T-helper 17 cell (primary cell): ENCODE measurements around the gene CD52. TPM values are rescaled to one million over a fixed set of nuclear protein-coding genes. Genes with fewer than 3 reads are reported as not detected.
"Not testable (repeated sequence)": the region's sequence is repeated elsewhere in the genome, so short reads cannot be mapped to it uniquely, and the experiment has no call there.

Experiments
- ATAC-seq: fragments of 150-1000 bp; cut with Tn5 transposase; 2 replicates; pipeline ENCODE4 v1.10.0; 2021; ENCODE audit warnings: mild to moderate bottlenecking, moderate library complexity
- DNase-seq, 3 donors: peaks; one replicate each; pipeline versions ENCODE4 v3.0.0 to v3.0.0-alpha.2; 2020 to 2021
- H3K9me3 ChIP-seq: one replicate; pipeline ENCODE4 v1.7.0; 2013; ENCODE audit warnings: low read length, mild to moderate bottlenecking; ENCODE audit not compliant: control insufficient read depth, poor library complexity, severe bottlenecking
- H3K27ac Mint-ChIP-seq: one replicate; pipeline ENCODE4 v1.8.0; 2022; ENCODE audit warnings: mild to moderate bottlenecking, moderate library complexity, mixed read lengths
- H3K27me3 Mint-ChIP-seq: one replicate; pipeline ENCODE4 v1.8.0; 2022; ENCODE audit warnings: mixed read lengths
- H3K36me3 Mint-ChIP-seq: one replicate; pipeline ENCODE4 v1.8.0; 2022; ENCODE audit warnings: low read depth, mixed read lengths
- H3K4me1 Mint-ChIP-seq: one replicate; pipeline ENCODE4 v1.8.0; 2022; ENCODE audit warnings: mild to moderate bottlenecking, mixed read lengths
- H3K4me3 Mint-ChIP-seq: one replicate; pipeline ENCODE4 v1.8.0; 2022; ENCODE audit warnings: mild to moderate bottlenecking, moderate library complexity, mixed read lengths
- total RNA-seq, 4 donors: library from RNA in 2 of 4; stranded (reverse) in 2 of 4; gene quantifications; one replicate each; pipeline ENCODE4 v1.2.3 and lab custom pipeline; 2022 to 2026

The CD52 gene
- total RNA-seq, 2 donors from 2014 or later = 1,152 to 1,411 TPM

DNA sequence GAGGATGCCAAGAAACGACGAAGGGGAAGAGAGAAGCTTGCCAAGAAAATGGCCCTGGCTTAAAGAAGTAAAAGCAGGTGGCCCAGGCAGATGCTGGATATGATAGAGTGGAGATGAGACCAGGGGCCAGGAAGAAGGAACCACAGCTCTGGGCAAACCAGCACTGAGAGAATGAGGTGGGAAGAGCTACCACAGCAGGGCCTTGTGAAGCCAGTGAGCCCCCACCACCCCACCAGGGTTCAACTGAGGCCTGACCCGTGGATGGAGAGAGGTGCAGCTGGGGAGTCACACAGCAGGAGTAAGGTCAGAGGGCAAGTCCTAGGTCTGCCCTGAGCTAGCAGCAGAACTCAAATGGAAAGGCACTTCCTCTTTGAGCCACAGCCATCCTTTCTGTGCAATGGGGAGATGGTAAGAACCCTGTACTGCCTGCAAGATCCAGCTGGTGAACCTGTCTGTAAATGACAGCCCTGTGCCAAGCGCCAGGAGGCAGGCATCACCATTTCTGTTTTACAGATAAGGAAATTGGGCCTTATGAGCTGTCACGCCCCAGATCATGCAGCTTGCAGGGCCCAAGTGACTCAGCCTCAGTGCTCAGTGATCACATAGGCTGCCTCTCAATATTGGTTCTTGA, 29.3 kb upstream of the CD52 start:
- H3K4me3 Mint-ChIP-seq = peak overlapping the region; percentile 74
- peak overlapping the region; percentile 99 for H3K27ac Mint-ChIP-seq
- ATAC-seq (no peak), DNase-seq (peak in 1 of 3 donors; percentile 48)
- H3K4me1 Mint-ChIP-seq = peaks cover 79% of the 10 kb centered on the region
- no peaks in the 10 kb centered on the region for H3K9me3 ChIP-seq
- H3K36me3 Mint-ChIP-seq = peaks cover 7% of the 10 kb centered on the region
- no peaks in the 10 kb centered on the region for H3K27me3 Mint-ChIP-seq

DNA sequence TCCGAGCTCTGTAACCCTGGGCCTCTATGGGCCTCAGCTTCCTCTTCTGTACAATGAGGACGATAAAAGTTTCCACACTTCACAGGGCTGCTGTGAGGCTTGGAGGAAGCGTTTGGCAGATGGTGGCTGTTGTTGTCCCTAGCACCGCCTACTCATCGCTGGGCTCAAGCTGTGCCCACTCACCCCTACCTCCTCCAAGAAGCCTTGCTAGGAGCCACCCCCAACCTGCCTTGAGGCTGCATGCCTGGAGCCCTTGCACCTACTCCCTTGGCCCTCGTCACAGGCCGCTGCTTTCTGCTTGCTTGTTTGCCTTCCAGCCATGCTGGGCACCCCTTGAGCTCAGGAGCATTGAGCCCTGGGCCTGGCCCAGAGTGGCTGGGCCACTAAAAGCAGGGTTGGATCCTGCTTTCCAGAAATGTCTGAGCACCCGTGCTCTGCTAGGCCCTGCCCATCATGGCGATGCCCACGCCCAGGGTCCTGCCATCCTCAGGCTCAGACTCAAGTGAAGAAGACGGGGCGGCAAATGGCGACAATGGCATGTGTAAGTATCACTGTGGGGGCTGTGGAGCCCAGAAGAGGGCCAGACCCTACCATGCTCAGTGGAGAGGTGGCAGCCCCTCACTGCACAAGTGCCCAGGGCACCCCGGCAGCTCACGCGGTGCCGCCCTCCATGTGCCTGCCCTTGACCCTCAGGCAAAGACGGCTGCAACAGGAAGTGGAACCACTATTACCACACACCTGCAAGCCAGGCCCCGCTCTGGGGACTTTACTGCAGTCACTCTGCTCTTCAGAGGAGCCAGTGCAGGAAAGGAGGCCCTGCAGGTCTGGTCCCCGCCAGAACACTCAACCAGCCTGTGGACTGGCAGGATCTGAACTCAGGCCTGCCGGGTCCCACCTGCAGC, 28.3 kb upstream of the CD52 start:
- DNase-seq (no peak), ATAC-seq (peak; percentile 11)
- Mint-ChIP-seq H3K4me1 (peaks cover 71% of the 10 kb centered on the region), H3K27me3 (no peaks in the 10 kb centered on the region), H3K4me3 (peak overlapping the region; percentile 74), H3K36me3 (peaks cover 5% of the 10 kb centered on the region), H3K27ac (peak overlapping the region; percentile 99)
- no peaks in the 10 kb centered on the region for H3K9me3 ChIP-seq

DNA sequence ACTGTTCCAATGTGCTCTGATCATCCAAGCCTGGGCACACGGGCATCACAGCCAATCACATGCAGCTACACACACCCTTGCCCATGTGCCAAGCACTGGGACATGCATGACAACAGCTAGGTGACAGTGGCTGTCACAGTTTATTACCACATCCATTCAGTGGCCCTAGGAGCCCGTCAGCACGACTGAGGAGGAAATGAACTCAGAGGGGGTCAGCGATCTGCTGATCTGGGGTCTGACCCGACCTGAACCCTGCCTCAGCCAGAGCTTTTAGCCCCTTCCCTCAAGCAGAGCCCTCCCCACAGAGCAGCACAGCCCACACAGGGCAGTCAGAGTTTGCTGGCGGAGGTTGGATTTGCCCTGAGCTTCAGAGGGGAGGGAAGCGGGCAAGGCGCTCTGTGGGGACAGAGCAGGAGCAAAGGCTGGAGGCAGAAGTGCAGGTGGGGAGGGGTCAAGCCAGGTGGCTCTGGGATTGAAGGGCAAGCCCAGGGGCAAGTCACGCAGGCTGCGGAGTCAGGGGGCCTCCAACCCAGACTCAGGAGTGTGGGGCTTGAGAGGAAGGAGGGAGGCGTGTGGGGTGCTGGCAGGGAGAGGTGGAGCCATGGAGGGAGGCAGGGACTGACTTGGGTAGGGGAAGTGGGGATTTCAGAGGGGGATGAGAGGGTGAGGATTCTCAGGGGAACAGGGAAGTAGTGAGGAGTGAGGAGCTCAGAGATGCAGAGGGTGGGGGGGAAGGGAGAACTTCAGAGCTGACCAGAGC, 27.5 kb upstream of the CD52 start:
- H3K4me1 Mint-ChIP-seq = peaks cover 67% of the 10 kb centered on the region
- ATAC-seq = no peak
- H3K9me3 ChIP-seq = no peaks in the 10 kb centered on the region
- peaks cover 2% of the 10 kb centered on the region for H3K36me3 Mint-ChIP-seq
- H3K27me3 Mint-ChIP-seq = no peaks in the 10 kb centered on the region
- DNase-seq = no peak
- H3K27ac Mint-ChIP-seq = peak overlapping the region; percentile 99
- peak overlapping the region; percentile 74 for H3K4me3 Mint-ChIP-seq

DNA sequence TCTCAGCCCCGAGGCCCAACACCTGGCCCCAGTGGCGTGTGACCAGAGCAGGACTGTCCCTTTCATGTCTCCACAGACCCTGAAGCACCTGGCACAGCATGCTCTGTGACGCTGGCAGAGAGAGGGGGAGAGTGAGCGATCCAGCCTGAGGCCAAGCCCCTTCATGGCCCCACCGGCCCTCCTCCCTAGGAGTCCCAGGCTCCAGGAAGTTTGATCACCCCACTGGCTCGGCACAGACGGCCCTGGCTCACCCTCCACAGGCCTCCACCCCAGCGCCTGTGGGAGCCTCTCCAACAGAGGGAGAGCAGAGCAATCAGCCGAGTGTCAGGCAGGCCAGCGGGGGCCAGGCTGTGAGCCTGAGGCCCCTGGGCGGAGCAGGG, 26.9 kb upstream of the CD52 start:
- Mint-ChIP-seq H3K4me1 (peaks cover 69% of the 10 kb centered on the region), H3K36me3 (peaks cover 5% of the 10 kb centered on the region), H3K27me3 (no peaks in the 10 kb centered on the region), H3K4me3 (peak overlapping the region; percentile 74), H3K27ac (peak overlapping the region; percentile 99)
- no peaks in the 10 kb centered on the region for H3K9me3 ChIP-seq
- DNase-seq (no peak), ATAC-seq (no peak)

DNA sequence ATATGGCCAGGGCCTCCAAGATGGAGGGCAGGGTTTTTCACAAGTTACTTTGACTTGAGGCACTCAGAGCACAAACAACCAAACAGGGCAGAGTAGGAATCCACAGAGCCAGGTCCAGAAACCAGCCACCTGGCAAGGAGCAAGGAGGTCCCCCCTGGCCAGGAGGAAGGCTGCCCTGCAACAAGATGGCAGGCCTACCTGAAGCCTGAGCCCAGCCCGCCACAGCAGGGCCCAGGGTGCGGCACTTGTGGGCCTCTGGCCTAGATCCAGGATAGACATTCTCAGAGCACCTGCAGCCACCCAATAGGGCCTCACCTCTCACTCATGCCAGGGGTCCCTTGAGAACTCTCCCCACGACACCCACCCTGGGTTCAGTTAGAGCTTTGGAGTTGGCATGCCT, 26.3 kb upstream of the CD52 start:
- no peak for DNase-seq
- H3K9me3 ChIP-seq = no peaks in the 10 kb centered on the region
- no peak for ATAC-seq
- Mint-ChIP-seq H3K4me3 (no peak overlapping the region), H3K27me3 (no peaks in the 10 kb centered on the region), H3K4me1 (peaks cover 69% of the 10 kb centered on the region), H3K27ac (peak overlapping the region; percentile 99), H3K36me3 (peaks cover 5% of the 10 kb centered on the region)

DNA sequence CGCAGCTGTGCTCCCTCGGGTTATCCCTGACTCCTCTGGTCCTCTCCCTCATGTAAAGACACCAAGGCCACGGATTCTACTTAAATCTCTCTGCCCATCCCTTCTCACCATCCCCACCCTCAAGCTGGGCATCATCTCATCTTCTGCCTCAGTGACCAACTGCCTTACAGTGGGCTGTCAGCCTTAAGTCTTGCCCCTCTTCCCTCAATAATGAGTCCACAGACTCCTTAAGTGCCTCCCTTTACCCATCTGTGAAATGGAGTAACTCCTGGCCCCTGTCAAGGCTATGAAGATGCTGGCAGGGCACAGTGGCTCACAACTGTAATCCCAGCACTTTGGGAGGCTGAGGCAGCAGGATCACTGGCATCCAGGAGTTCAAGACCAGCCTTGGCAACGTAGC, 25.8 kb upstream of the CD52 start:
- Mint-ChIP-seq H3K36me3 (peaks cover 5% of the 10 kb centered on the region), H3K27me3 (no peaks in the 10 kb centered on the region), H3K27ac (peak overlapping the region; percentile 99), H3K4me1 (peaks cover 67% of the 10 kb centered on the region), H3K4me3 (no peak overlapping the region)
- no peak for ATAC-seq
- H3K9me3 ChIP-seq = no peaks in the 10 kb centered on the region
- DNase-seq = no peak

DNA sequence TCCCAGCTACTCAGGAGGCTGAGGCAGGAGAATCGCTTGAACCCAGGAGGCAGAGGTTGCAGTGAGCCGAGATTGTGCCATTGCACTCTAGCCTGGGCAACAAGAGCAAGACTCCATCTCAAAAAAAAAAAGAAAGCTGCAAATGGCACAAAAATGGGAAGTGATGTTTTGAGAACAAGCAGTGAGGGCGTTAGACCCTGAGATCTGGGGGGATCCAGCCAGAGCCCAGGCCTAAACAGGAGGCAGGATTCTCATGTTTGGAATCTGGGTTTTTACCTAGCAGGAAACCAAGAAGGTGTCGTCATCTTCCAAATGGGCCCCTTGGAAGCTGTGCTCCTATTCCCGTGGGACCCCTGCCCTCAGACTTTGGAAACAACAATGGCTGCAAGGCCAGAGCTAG, 25.0 kb upstream of the CD52 start:
- peaks cover 59% of the 10 kb centered on the region for H3K4me1 Mint-ChIP-seq
- not testable (repeated sequence) for H3K27me3 Mint-ChIP-seq, H3K4me3 Mint-ChIP-seq, DNase-seq, ATAC-seq, H3K9me3 ChIP-seq, H3K36me3 Mint-ChIP-seq
- peak overlapping the region; percentile 99 for H3K27ac Mint-ChIP-seq

DNA sequence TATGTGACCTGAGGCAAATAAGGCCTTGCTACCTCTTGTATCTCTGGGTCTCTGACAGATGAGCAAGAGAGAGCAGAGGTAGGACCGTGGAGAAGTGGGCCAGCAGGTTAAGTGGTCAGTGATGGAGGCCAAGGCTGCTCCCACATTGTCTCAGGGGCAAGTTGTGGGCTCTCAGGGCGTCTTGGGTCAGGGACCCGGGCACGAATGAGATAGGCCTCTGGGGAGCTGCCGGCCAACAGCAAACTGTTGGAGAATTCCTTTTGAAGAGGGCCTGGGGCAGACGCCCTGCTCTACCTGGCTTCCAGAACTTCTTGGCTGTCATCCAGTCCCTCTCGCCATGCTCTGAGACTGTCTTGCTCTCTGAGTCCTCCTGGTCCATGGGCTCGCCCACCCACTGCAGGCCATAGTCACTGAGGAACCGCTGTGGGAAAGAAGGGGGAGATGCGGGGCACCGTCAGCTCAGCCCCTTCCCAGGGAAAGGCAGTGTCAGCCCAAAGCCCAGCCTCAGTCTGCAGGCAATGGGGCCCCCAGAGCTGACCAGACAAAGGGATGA, 23.8 kb upstream of the CD52 start:
- Mint-ChIP-seq H3K27ac (peak overlapping the region; percentile 61), H3K4me3 (no peak overlapping the region), H3K27me3 (no peaks in the 10 kb centered on the region), H3K4me1 (peaks cover 48% of the 10 kb centered on the region), H3K36me3 (peaks cover 5% of the 10 kb centered on the region)
- ATAC-seq (no peak), DNase-seq (no peak)
- H3K9me3 ChIP-seq = no peaks in the 10 kb centered on the region

DNA sequence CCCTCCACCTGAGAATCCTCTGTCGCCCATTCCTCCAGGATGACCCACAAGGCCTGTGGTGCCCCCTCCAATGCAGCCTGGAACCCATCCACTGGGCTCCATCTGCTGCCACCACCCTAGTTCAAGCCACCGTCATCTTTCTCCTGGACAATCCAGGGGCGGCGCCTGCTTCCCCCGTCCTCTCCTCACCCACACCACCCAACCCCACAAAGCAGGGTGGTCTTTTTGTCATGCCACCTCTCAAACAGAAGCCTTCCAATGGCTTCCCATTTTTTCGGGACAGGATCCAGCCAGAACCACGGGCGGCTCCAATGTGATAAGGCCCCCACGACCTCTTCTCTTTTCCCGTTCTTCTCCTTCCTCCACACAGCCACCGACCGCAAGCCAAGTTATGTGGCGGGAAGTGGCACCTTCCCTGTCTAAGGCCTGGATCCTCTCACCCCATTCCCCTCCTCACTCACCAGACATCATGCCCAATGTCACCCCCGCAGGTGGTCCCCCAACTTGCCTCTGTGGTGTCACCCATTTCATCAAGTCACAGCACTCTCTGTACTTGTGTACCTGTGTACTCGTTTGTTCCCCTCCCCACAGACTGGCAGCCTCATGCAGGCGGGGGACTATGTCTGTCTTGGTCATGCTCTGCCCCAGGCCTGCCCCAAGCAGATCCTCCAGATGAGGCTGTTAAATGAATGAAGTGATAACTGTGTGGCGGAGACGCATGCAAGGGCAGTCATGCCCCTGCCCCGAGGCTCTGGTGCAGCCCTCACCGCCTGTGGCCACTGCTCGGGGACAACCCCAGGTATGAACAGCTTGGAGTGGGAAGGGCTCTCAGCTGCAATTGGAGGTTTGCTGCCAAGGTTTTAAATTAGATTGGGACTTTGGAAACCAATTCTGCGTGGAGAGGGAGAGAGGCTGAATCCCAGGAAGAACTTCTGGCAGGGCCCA, 22.3 kb upstream of the CD52 start:
- Mint-ChIP-seq H3K4me3 (no peak overlapping the region), H3K4me1 (peaks cover 40% of the 10 kb centered on the region), H3K27ac (peak overlapping the region; percentile 61), H3K27me3 (no peaks in the 10 kb centered on the region), H3K36me3 (peaks cover 5% of the 10 kb centered on the region)
- no peaks in the 10 kb centered on the region for H3K9me3 ChIP-seq
- ATAC-seq (no peak), DNase-seq (no peak)

DNA sequence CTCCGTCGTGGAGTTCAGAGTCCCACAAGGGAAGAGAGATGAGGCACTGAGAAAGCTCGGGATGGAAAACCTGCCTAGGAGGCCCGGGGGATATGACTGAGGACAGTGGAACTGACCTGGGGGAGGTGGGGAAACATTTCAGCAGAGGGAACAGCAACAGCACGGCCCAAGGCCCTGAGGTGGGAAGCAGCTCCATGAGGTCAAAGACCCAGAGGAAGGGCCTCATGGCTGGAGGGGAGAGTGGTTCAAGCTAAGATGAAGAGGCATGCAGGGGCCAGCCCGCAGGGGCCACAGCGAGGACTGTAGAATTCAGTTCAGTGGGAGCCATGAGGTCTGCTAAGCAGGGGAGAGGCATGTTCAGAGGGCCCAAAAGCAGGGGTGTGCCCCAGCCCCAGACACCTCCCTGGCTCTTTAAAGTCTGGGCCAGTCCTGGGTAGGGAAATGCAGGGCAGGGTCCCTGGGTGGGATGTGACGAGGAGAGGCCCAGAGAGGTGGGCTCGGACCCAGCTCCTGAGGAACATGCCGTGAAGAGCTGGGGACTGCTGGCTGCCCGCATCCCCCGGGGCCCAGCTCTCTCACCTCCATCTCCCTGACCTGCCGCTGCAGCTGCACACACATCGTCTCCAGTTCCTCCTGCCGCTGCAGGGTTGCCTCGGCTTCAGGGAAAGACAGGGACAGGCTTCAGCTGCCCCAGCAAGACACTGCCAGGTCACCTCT, 21.3 kb upstream of the CD52 start:
- H3K9me3 ChIP-seq = no peaks in the 10 kb centered on the region
- Mint-ChIP-seq H3K27me3 (no peaks in the 10 kb centered on the region), H3K4me3 (no peak overlapping the region), H3K27ac (peak overlapping the region; percentile 16), H3K36me3 (peaks cover 5% of the 10 kb centered on the region), H3K4me1 (peaks cover 35% of the 10 kb centered on the region)
- DNase-seq (no peak), ATAC-seq (no peak)

DNA sequence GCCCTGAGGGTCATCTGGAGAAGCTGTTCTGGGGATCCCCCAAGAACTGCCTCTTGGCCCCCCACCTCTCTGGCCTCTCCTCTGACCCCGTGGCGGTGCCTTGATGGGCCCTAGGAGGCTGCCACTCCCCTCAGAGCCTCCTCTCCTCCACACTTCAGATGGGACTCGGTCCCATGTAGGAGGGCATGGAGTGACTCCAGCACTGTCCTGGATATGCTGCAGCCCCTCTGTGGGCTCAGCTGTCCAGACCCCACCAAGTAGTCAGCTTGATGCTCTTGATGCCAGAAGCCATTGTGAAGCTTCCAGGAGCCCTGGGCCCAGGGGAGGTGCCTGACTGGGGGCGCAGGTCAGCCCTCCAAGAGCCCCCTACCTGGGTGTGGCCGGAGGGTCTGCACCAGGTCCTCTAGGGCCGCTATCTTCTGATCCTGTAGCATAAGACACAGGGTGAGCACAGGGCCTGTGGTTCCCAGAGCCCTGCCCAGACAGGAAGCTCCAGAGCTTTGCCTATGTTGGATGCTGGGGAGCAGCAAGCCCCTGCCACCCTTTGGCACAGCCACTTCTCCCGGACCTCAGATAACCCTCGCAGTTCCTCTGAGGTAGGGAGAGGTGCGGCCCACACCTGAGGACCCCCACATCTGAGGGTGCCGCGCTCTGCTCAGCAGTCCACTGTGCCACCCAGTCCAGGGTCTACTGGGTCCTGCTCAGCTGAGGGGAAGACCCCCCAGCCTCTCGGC, 20.5 kb upstream of the CD52 start:
- DNase-seq = no peak
- no peak overlapping the region for H3K4me3 Mint-ChIP-seq
- peaks cover 28% of the 10 kb centered on the region for H3K4me1 Mint-ChIP-seq
- ATAC-seq = no peak
- H3K27ac Mint-ChIP-seq = peak overlapping the region; percentile 16
- H3K9me3 ChIP-seq = no peaks in the 10 kb centered on the region
- peaks cover 5% of the 10 kb centered on the region for H3K36me3 Mint-ChIP-seq
- H3K27me3 Mint-ChIP-seq = no peaks in the 10 kb centered on the region
